D721Med (cell line): ENCODE data around the gene NAV3.

ENCODE experiments used
- DNase-seq: peaks from one replicate; pipeline ENCODE4 v3.0.0; 2011; ENCODE audit warnings: low spot score; ENCODE audit not compliant: insufficient read length
- FAIRE-seq: peaks from 2 replicates; lab custom pipeline; 2011; peaks lifted over from hg19 to GRCh38; lab: Jason Lieb, UNC
- TF ChIP-seq, protein P1 (sequence below): IDR thresholded peaks from 2 replicates; pipeline ENCODE4 v1.5.1; 2012; ENCODE audit warnings: mild to moderate bottlenecking, control low read depth; ENCODE audit not compliant: insufficient read depth; ENCODE audit errors: missing control alignments

The NAV3 gene

DNA sequence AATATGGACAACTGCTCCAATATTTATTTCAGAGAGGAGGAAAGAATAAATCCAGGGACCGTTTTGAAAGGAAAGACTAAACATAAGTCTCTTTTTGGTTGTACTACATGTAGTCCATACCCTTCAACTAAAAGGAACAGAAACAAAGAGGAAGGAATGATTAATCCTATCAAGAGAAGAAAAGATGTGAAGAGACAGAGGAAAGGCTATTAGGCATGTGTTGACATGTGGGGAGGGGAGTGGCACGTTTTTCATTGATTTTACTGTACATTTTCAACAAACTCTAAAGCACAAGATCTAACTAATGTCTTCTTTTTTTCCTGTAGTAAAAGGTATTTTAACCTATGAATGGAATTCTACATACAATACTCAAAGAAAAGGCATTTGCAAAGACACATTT, 85.6 kb downstream of the NAV3 start:
- DNase-seq (no peak), FAIRE-seq (no peak)
- TF ChIP-seq, protein P1, sequence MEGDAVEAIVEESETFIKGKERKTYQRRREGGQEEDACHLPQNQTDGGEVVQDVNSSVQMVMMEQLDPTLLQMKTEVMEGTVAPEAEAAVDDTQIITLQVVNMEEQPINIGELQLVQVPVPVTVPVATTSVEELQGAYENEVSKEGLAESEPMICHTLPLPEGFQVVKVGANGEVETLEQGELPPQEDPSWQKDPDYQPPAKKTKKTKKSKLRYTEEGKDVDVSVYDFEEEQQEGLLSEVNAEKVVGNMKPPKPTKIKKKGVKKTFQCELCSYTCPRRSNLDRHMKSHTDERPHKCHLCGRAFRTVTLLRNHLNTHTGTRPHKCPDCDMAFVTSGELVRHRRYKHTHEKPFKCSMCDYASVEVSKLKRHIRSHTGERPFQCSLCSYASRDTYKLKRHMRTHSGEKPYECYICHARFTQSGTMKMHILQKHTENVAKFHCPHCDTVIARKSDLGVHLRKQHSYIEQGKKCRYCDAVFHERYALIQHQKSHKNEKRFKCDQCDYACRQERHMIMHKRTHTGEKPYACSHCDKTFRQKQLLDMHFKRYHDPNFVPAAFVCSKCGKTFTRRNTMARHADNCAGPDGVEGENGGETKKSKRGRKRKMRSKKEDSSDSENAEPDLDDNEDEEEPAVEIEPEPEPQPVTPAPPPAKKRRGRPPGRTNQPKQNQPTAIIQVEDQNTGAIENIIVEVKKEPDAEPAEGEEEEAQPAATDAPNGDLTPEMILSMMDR, result no peak

DNA sequence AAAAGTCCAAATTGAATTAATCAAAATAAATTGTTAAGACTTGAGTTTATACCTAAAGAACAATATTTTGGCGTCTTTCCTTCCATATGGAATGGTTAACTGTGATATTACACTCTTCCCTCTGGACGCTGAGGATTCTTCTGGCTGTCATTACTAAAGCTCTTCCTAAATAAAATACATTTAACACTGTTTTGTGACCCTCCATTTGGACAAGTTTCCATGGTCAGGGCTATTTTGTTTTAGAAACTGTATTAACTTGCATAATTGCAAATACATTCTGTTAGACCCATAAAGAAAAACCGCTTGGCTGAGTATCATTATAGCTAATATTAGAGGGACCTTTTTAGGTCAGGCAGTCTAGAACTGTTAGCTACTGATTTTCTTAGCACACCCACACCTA, 87.4 kb downstream of the NAV3 start:
- TF ChIP-seq, protein P1, result no peak
- FAIRE-seq, result no peak
- no peak for DNase-seq

DNA sequence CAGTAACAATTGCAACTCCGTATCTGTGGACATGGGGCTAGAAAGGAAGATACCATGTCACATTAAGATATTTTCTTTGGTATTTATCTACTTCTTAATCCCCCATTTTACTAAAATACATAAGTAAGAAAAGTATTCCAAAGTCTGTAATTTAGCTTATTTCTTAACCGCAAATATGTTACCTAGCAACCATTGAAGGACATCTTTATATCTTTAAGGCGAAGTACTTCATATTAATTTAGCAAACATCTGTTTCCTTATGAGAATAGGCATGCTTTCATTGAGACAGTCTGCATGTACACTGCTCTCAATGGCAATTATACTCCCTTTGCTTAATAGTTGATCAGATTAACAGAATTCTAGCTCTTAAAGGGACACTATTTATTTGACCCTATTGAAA, 88.8 kb downstream of the NAV3 start:
- no peak for DNase-seq
- peak; percentile 71 for FAIRE-seq
- TF ChIP-seq, protein P1, result no peak

DNA sequence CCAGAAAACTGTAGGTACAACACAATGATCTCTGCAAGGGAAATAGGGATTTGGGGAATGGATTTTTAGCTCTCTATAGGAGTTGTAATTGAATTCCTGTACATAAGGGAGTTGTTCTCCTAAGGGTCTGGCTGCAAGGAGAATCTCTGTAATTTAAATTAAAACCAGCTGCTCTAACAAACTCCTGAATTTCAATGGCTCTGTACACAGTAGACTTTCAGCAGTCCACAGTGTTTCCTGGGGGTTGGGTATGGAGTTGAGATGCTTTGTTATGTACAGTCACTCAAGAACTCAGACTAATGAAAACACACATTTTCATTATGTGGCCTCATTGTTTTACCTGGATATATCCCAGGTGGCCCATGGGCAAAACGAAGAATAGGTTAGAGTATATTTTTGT, 93.2 kb downstream of the NAV3 start:
- TF ChIP-seq, protein P1, result no peak
- FAIRE-seq (no peak), DNase-seq (no peak)

DNA sequence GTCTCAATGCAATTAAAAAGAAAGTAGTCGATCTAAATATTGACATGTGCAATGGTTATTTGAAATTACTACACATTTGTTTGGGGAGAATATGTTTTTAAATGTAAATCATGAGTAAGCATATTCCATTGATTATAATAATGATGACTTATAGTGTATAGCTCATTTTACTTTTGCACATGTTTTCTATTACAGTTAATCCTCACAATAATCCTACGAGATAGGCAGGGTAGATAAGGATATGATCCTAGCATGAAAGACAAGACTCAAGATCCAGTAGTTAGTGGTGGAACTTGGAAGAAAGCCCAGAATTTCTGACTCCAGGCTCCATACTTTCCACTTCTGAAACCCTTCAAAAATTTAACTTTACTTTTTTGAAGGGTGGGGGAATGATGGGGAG, 94.0 kb downstream of the NAV3 start:
- FAIRE-seq, result no peak
- TF ChIP-seq, protein P1, result no peak
- no peak for DNase-seq

DNA sequence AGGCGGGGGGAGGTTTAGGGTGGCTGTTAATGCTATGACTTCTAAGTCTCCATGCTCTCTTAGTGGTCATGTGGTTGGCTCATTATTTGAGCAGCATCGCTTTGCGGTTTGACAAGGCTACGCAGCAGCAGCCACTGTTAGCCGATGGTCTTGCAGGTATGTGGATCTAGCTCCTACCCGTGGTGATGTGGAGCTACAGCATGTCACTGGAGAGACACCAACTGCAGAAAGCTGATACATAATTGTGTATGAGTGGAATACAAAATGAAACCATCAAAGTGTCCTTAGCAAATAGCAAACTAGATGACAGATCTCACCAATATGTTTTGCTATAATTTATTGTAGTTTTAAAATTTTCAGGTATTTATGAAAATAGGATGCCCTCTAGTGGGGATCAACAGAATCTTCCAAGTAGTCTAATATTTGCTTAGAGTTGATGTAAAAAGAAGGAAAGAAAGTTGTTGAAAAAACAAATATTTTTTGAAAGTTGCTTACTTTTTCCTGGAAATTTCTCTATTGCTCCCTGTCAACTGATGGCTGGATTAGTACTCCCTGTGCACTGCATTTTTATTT, 94.9 kb downstream of the NAV3 start:
- TF ChIP-seq, protein P1, result peak; percentile 94
- DNase-seq (no peak), FAIRE-seq (peak; percentile 88)

DNA sequence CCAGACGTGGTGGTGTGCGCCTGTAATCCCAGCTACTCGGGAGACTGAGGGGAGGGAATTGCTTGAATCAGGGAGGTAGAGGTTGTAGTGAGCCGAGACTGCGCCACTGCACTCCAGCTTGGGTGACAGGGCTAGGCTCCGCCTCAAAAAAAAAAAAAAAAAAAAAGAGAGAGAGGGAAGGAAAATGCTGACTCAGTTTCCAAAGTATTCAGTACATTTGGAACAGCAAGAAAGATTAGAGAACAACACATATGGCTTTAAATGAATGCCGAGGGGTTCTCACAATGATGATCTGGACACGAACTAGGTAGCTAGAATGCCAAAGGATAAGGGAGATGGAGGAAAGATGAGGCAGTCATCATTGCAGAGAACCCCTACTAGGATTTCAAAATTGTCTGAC, 97.4 kb downstream of the NAV3 start:
- DNase-seq (no peak), FAIRE-seq (no peak)
- TF ChIP-seq, protein P1, result no peak
